Endothelial cell of umbilical vein (primary cell): ENCODE data around the gene MRPS18B.

Source experiments
- CTCF ChIP-seq, 2 donors: IDR thresholded peaks; 1 replicate in 1 of 2; 2 replicates in 1 of 2; pipeline ENCODE4 v1.5.1; 2011; ENCODE audit warnings: low read length in 2 of 2, mild to moderate bottlenecking in 2 of 2, moderate library complexity in 2 of 2, control low read depth in 1 of 2, inconsistent platforms in 1 of 2, low read depth in 1 of 2; ENCODE audit not compliant: insufficient read depth in 1 of 2; ENCODE audit errors: extremely low read depth in 1 of 2
- EZH2 ChIP-seq: IDR thresholded peaks from 2 replicates; pipeline ENCODE4 v1.6.1; 2012; ENCODE audit warnings: borderline replicate concordance, low read depth, mild to moderate bottlenecking, moderate library complexity, low read length, inconsistent platforms; ENCODE audit not compliant: severe bottlenecking
- FOS ChIP-seq: IDR thresholded peaks from 2 replicates; pipeline ENCODE4 v1.6.1; 2011; ENCODE audit warnings: mild to moderate bottlenecking, low read length, moderate library complexity, borderline replicate concordance; ENCODE audit not compliant: insufficient read depth
- GATA2 ChIP-seq: IDR thresholded peaks from 2 replicates; pipeline ENCODE4 v1.7.0; 2011; ENCODE audit warnings: low read depth, mild to moderate bottlenecking, moderate library complexity, mixed read lengths, low read length; ENCODE audit not compliant: insufficient read length, insufficient read depth
- JUN ChIP-seq: IDR thresholded peaks from 2 replicates; pipeline ENCODE4 v1.6.1; 2011; ENCODE audit warnings: borderline replicate concordance, low read depth; ENCODE audit not compliant: insufficient read length, insufficient read depth
- MAX ChIP-seq: IDR thresholded peaks from 2 replicates; pipeline ENCODE4 v1.6.1; 2011; ENCODE audit not compliant: insufficient read depth, insufficient read length
- POLR2A ChIP-seq: IDR thresholded peaks from 2 replicates; pipeline ENCODE4 v1.6.1; 2012; ENCODE audit warnings: low read depth, mild to moderate bottlenecking, control low read depth, low read length
- POLR2AphosphoS5 ChIP-seq: IDR thresholded peaks from 2 replicates; pipeline ENCODE4 v1.6.1; 2012; ENCODE audit warnings: low read depth, mild to moderate bottlenecking, control low read depth, low read length, moderate library complexity; ENCODE audit not compliant: insufficient read depth

GRCh38 chr6:30570740-30571074 is 46.9 kb upstream of the MRPS18B start:
- no peak for TF ChIP-seq CTCF (IDR thresholded peaks at IDR 0.05; ENCODE audit: extremely low read depth in 1 of 2, insufficient read depth in 1 of 2, low read depth in 1 of 2, low read length in 2 of 2)
- no peak for TF ChIP-seq POLR2A
- TF ChIP-seq JUN = no peak
- TF ChIP-seq GATA2 = no peak
- TF ChIP-seq POLR2AphosphoS5 = no peak
- TF ChIP-seq MAX = no peak
- TF ChIP-seq EZH2 = no peak
- no peak for TF ChIP-seq FOS
